ENCODE results near the gene BPGM.

The BPGM gene

GRCh38 chr7:134723892-134724291 lies 77.2 kb downstream of the BPGM start:
- H4K20me1 ChIP-seq (ENCODE audit: control insufficient read depth, insufficient read depth, low read depth, low read length) = no peaks in the 10 kb centered on the region
- no peak for TF ChIP-seq CTCF (IDR thresholded peaks at IDR 0.05; ENCODE audit: low read depth, low read length, poor library complexity, severe bottlenecking)
- TF ChIP-seq EZH2phosphoT487 (IDR thresholded peaks at IDR 0.05; ENCODE audit: borderline replicate concordance, low read length) = no peak
- H3F3A ChIP-seq (ENCODE audit: control insufficient read depth, insufficient read depth) = no peaks in the 10 kb centered on the region
- no peaks in the 10 kb centered on the region for H3K79me2 ChIP-seq (ENCODE audit: control insufficient read depth, low read length)
- H3K9me3 ChIP-seq (ENCODE audit: control insufficient read depth, insufficient read depth, low read length) = no peaks in the 10 kb centered on the region
- no peaks in the 10 kb centered on the region for H3K27me3 ChIP-seq (ENCODE audit: control insufficient read depth, low read length)
- no peak overlapping the region for H3K4me2 ChIP-seq (ENCODE audit: low read length)
- H3K36me3 ChIP-seq (ENCODE audit: control insufficient read depth, low read length) = no peaks in the 10 kb centered on the region
- H3K9me2 ChIP-seq (replicated peaks; ENCODE audit: control insufficient read depth, low read length) = no peaks in the 10 kb centered on the region
- H3K4me3 ChIP-seq (ENCODE audit: low read length) = no peak overlapping the region
- no peak overlapping the region for H3K27ac ChIP-seq (ENCODE audit: low read depth, low read length)
- H3K4me1 ChIP-seq (ENCODE audit: control insufficient read depth, low read length) = no peaks in the 10 kb centered on the region

GRCh38 chr7:134724606-134725005 lies 78.0 kb downstream of the BPGM start:
- Histone ChIP-seq H4K20me1 (ENCODE audit: control insufficient read depth, insufficient read depth, low read depth, low read length) (no peaks in the 10 kb centered on the region), H3K9me2 (replicated peaks; ENCODE audit: control insufficient read depth, low read length) (no peaks in the 10 kb centered on the region), H3K4me3 (ENCODE audit: low read length) (no peak overlapping the region), H3K4me1 (ENCODE audit: control insufficient read depth, low read length) (no peaks in the 10 kb centered on the region), H3K9me3 (ENCODE audit: control insufficient read depth, insufficient read depth, low read length) (no peaks in the 10 kb centered on the region), H3K27ac (ENCODE audit: low read depth, low read length) (no peak overlapping the region), H3K27me3 (ENCODE audit: control insufficient read depth, low read length) (no peaks in the 10 kb centered on the region), H3K36me3 (ENCODE audit: control insufficient read depth, low read length) (no peaks in the 10 kb centered on the region), H3K4me2 (ENCODE audit: low read length) (no peak overlapping the region), H3F3A (ENCODE audit: control insufficient read depth, insufficient read depth) (no peaks in the 10 kb centered on the region), H3K79me2 (ENCODE audit: control insufficient read depth, low read length) (no peaks in the 10 kb centered on the region)
- peak; percentile 80 for TF ChIP-seq CTCF (IDR thresholded peaks at IDR 0.05; ENCODE audit: low read depth, low read length, poor library complexity, severe bottlenecking)
- TF ChIP-seq EZH2phosphoT487 (IDR thresholded peaks at IDR 0.05; ENCODE audit: borderline replicate concordance, low read length) = no peak

- no peaks in the 10 kb centered on the region for H4K20me1 ChIP-seq (ENCODE audit: control insufficient read depth, insufficient read depth, low read depth, low read length)
- no peaks in the 10 kb centered on the region for H3K9me2 ChIP-seq (replicated peaks; ENCODE audit: control insufficient read depth, low read length)
- H3K4me1 ChIP-seq (ENCODE audit: control insufficient read depth, low read length) = no peaks in the 10 kb centered on the region
- no peaks in the 10 kb centered on the region for H3K36me3 ChIP-seq (ENCODE audit: control insufficient read depth, low read length)
- H3K4me2 ChIP-seq (ENCODE audit: low read length) = no peak overlapping the region
- no peak for TF ChIP-seq CTCF (IDR thresholded peaks at IDR 0.05; ENCODE audit: low read depth, low read length, poor library complexity, severe bottlenecking)
- TF ChIP-seq EZH2phosphoT487 (IDR thresholded peaks at IDR 0.05; ENCODE audit: borderline replicate concordance, low read length) = no peak
- H3F3A ChIP-seq (ENCODE audit: control insufficient read depth, insufficient read depth) = no peaks in the 10 kb centered on the region
- no peak overlapping the region for H3K4me3 ChIP-seq (ENCODE audit: low read length)
- H3K27me3 ChIP-seq (ENCODE audit: control insufficient read depth, low read length) = no peaks in the 10 kb centered on the region
- no peaks in the 10 kb centered on the region for H3K79me2 ChIP-seq (ENCODE audit: control insufficient read depth, low read length)
- no peaks in the 10 kb centered on the region for H3K9me3 ChIP-seq (ENCODE audit: control insufficient read depth, insufficient read depth, low read length)
- H3K27ac ChIP-seq (ENCODE audit: low read depth, low read length) = no peak overlapping the region
Observed at GRCh38 chr7:134726581-134726980, 79.9 kb downstream of the BPGM start.

GRCh38 chr7:134727711-134728110 lies 81.1 kb downstream of the BPGM start:
- Histone ChIP-seq H3K4me3 (ENCODE audit: low read length) (no peak overlapping the region), H3K9me2 (replicated peaks; ENCODE audit: control insufficient read depth, low read length) (no peaks in the 10 kb centered on the region), H3K79me2 (ENCODE audit: control insufficient read depth, low read length) (no peaks in the 10 kb centered on the region), H3K9me3 (ENCODE audit: control insufficient read depth, insufficient read depth, low read length) (no peaks in the 10 kb centered on the region), H3K4me2 (ENCODE audit: low read length) (no peak overlapping the region), H3K27ac (ENCODE audit: low read depth, low read length) (no peak overlapping the region), H3K4me1 (ENCODE audit: control insufficient read depth, low read length) (no peaks in the 10 kb centered on the region), H3F3A (ENCODE audit: control insufficient read depth, insufficient read depth) (no peaks in the 10 kb centered on the region), H3K36me3 (ENCODE audit: control insufficient read depth, low read length) (no peaks in the 10 kb centered on the region), H3K27me3 (ENCODE audit: control insufficient read depth, low read length) (no peaks in the 10 kb centered on the region), H4K20me1 (ENCODE audit: control insufficient read depth, insufficient read depth, low read depth, low read length) (no peaks in the 10 kb centered on the region)
- TF ChIP-seq EZH2phosphoT487 (IDR thresholded peaks at IDR 0.05; ENCODE audit: borderline replicate concordance, low read length) (no peak), CTCF (IDR thresholded peaks at IDR 0.05; ENCODE audit: low read depth, low read length, poor library complexity, severe bottlenecking) (no peak)
